CD4-positive, alpha-beta T cell treated with Interleukin-17A for 4 hours (primary cell): Measurements from ENCODE around the gene KLF11.
"Not testable (repeated sequence)": the region's sequence is repeated elsewhere in the genome, so short reads cannot be mapped to it uniquely, and the experiment has no call there.

Source experiments
- DNase-seq: peaks from one replicate; pipeline ENCODE4 v3.0.0-alpha.2; 2020; ENCODE audit warnings: mixed read lengths

KLF11 gene

DNA sequence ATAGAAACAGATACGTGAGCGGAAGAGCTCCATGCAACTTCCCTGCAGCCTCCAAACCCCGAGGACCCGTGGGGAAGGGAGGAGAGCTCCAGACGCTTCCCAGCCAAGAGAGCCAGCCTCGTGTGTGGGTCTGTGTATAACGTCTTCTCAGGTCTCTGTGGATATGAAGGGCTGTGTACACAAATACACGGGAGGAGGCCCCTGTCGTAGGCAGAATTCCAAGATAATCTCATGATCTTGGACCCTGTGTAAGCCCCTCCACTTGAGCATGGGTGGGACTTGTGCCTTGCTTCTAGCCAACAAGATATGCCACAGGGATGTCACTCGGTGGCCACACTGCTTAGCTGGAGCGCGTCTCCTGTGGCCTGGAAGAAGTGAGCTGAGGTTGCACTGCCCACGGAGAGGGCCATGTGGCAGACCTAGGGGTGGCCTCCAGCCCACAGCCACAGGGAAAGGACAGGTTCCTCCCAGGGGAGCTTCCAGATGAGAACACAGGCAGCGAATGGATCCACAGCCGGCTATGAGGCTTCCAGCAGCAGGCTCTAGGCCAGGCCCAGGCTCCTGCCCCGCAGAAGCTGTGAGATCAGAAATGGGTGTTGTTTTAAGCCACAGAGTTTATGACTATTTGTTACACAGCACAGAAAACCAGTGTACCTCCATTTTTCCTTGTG, 15.6 kb upstream of the KLF11 start:
- no peak for DNase-seq

DNA sequence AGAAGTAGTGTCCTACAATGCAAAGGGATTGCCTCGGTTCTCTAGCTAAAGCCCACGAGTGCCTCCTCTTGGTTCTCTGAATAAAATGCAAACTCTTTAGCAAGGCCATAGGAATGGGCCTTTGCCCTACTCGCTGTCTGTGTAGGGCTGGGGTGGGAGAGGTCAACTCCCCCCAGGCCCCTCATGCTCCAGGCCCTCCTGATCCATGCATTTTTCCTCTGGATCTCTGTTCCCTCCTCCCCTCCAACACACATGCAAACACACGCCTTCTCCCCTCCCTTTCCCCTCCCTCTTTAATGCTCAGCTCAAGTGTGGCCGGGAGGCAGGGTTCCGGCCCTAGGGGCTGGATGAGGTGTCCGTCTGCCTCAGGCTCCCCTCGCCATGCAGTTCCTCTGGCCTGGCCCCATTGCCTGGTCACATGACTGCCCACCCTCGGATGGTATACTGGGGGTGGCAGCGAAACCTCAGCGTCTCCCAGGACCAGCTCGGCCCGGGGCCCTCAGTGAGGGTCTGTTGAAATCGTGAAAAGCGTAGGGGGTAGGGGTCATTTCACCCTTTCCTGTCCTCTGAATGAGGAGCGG, 14.9 kb upstream of the KLF11 start:
- no peak for DNase-seq

DNA sequence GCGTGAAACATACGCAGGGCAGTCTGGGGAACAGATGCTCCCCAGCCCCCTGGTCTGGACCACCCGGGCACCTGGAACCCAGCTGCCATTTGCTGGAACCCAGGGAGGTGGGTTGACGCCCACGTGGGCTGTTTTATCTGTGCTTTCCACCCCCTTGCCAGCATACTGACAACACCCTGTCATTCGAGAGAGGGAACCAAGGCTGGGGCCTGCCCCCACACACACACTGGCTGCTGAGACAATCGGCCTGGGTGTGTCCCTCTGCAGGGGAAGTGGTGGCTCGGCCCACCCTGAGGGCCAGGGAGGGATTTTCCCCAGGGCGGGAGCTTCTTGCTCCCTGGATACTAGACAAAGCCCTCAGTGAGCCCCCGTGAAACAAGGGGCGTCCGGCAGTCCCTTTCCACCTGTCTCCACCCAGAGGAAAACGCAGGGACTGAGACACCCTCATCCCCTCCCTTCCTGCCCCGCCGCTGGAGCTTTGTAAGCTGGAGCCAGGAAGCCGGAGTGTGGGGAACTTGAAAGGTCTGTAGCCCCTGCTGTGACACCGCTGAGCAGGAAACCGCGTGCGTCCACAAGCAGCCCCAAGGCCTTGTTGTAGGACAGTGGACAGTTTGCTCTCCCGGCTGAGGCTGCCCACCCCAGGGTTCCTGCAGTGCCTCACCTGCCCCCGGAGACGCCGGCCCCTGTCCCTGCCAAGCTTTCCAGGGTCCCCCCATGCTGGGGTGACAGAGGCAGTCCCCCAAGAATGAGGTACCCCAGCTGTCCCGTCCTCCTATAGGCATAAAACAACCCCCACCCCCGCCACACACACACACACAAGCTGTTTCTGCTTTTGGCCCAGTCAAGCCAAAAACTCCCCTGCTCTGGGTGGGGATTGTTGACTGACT, 14.1 kb upstream of the KLF11 start:
- DNase-seq = peak; percentile 40

DNA sequence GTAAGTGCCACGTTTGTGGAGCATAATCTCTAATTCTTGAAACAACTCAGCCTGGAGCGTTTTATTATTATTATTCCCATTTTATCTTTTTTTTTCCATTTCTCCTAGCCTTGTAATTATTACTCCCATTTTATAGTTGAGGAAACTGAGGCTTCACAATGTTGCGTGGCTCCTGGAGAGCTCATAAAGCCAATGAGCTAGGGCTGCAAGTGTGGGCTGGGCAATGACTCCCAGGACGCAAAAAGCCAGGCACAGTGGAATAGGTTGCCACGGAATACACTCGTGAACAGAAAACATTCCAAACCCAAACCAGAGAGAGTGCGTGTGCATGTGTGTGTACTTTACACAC, 13.5 kb upstream of the KLF11 start:
- DNase-seq = no peak

DNA sequence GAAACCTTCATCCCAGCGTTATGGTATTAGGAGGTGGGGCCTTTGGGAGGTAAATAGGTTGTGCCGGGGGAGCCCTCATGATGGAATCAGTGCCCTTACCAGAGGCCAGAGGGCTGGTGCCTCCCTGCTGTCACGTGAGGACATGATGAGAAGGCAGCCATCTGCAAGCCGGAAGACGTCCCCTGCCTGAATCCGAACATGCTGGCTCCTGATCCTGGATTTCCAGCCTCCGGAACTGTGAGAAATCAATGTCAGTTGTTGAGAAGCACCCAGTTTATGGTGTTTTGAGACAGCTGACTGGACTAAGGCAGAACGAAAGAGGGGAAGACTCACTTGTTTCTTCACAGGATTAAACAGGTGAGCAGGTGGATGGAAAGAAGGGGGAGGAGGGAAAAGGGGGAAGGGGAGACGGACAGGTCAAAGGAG, 13.0 kb upstream of the KLF11 start:
- no peak for DNase-seq

DNA sequence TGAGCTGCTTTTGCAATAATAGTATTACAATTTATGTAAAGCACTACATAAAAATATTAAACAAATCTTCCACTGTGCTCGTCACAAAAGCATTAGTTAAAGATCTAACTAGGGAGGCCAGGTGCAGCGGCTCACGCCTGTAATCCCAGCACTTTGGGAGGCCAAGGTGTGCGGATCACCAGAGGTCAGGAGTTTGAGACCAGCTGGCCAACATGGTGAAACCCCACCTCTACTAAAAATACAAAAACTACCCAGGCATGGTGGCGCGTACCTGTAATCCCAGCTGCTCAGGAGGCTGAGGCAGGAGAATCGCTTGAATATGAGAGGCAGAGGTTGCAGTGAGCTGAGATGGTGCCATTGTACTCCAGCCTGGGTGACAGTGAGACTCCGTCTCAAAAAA, 12.6 kb upstream of the KLF11 start:
- DNase-seq = not testable (repeated sequence)

DNA sequence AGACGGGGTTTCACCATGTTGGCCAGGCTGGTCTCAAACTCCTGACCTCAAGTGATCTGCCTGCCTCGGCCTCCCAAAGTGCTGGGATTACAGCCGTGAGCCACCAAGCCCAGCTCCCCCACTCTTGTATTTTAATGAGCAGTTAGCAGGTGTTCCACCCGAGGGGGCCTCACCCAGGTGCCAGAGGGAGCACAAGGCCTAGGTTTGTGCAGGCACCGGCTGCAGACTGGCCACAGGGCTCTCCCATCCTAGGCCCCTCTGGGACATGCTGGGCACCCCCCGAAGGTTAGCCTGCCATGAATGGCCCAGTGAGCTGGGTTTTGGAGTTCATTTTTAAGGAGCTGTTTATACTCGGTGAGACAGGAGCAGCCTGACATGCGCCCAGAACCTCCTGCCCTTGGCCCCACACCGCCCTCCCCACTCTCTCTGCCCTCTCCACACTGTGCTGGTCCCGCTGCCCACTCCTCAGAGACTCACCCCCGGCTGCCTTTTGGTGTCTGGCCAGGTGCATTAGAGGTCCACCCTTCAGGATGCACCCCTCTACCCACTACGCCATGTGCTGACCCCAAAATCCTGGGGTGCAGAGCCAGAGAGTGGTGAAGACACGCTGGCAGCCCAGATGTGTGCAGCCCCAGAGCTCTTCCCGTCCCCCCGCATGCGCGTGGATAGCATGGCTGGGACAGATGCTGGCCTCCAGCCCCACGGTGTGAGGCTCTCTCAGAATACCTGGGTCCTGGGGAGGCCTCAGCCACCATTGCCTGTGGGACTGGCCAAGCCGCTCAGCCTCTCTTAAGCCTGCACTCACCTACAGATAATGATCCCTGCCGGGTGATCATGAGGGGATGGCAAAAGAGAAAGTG, 11.2 kb upstream of the KLF11 start:
- no peak for DNase-seq

DNA sequence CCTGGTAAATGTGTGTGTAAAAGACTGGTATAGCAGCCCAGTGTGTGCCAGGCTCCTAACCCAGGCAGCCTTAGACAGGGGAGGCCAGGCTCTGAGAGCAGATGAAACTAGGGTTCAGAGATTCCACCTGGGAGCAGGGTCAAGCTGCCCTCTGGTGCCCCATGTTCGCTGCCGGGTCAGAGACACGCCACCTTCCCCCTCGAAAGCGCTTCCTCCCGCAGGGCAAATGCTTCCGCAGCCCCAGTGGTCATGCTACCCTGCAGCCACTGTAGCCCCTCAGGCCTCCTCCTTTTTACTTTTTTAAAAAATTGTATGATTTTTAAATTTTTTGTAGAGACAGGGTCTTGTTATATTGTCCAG, 10.6 kb upstream of the KLF11 start:
- no peak for DNase-seq

DNA sequence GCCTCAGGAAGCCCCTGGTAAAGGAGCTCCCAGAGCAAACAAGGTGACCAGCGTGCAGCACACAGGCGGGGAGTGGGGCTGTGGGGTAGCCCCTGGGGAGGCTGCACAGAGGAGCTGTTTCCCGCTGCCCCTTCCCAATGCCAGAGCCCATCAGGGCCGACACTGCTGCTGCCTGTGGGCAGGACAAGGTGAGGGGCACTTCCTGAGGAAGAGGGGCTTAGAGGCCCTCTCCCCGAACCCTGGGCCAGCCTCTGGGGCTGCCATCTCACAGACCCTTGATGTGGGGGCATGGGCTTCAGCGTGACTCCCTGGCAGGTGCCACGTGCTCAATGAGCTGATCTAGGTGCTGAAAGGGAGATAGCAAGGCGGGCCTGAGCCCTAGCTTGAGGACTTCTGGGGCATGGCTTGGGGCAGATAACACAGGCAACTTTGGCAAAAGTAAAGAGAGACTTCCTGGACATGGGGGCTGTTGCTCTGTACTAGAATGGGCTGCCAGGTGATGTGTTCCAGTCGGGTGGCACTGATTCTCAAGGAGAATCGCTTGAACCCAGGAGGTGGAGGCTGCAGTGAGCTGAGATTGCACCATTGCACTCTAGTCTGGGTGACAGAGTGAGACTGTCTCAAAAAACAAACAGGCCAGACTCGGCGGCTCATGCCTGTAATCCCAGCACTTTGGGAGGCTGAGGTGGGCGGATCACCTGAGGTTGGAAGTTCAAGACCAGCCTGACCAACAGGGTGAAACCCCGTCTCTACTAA, 9.9 kb upstream of the KLF11 start:
- no peak for DNase-seq

DNA sequence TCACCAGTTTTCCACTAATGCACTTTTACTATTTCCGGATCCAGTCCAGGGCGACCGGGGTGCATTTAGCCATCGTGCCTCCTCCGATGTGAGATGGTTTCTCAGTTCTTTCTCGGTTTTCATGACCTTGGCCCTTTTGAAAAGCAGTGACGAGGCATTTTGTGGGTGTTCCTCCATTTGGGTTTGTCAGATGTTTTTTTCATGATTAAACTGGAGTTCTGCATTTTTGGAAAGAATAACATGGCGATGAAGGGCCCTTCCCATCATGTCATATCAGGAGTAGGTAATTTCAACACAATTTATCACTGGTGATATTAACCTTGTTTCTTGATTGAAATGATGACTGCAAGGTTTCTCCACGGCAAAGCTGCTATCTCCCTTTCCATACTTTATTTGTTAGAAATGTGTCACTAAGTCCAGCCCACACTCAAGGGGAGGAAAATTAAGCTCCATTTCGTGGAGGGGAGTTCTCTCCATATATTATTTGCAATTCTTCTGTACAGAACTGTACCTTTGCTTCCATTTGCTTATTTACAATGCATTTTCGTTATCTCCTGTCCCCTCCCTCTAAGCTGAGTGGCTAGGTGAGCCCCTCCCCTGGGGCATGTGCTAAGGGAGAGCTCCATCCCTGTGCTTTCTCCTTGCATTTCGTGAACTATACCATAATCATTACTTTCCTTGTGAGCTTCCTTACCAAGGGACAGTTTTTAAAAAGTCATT, 8.9 kb upstream of the KLF11 start:
- DNase-seq = no peak

DNA sequence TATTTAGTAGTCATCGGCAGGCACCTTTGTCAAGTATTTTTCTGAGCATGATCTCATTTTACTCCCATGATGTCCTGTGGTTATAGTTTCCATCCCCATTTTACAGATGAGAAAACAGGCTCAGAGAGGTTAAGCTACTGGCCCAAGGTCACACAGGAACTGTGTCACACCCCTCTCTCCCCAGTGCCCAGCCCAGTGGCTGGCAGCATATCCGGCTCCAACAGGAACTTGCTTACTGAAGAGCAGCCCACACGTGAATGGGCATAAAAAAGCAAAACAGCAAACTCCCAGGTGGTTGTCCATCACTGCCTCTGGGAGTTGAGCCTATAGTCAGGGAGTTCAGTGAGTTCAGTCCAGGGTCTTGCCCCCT, 8.3 kb upstream of the KLF11 start:
- no peak for DNase-seq

DNA sequence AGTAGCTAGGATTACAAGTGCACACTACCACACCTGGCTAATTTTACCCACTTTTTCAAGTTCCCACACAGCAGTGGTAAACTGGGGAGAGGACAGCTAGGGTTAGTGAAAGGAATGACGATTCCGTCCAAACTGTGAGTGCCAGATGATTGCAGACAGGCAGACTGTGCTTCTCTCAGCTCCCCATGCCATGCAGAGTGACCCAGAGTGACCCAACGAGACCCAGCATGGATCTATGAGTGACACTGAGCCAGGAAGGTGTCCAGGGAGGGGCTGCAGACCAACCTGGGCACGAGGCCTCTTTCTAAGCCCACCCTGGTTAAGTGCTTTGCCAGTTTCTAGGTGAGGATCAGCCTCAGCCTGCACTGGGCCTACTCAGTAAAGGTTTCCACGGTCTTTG, 7.7 kb upstream of the KLF11 start:
- DNase-seq = no peak

DNA sequence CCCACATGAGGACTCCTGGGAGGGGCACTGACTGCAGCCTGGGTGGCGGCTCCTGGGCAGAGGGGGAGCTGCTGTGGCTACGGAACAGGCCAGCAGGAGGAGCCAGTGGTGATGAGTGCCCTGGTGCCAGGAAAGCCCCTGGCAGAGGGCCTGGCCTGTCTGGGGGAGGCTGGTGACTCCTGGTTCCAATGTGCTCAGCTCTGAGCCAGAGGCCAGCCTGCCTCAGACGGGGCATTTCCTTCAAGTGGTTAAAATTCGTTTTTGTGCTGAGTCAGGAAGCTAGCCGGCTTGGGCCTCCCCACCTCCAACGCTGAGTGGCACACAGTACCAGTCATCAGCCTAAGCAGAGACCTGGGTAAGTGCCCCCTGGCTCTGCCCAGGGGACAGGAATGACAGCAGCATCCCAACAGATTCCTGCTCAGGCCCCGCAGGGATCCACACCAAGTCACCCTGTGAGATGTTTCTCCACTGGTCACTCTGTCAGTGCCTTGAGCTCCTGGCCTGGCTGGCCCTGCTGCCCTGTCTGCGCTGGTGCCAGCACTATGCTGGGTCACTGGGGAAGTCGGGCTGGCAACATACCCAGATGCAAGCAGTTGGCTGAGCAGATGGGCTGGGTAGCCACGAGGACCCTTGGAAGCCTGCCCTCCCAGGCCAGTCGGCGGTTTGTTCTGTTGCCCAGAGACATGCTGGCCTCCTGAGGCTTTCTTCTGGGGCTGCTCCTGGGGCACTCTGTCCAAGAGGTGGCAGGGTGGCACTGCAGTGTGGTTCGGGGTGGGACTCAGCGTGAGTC, 7.1 kb upstream of the KLF11 start:
- DNase-seq = peak; percentile 53

DNA sequence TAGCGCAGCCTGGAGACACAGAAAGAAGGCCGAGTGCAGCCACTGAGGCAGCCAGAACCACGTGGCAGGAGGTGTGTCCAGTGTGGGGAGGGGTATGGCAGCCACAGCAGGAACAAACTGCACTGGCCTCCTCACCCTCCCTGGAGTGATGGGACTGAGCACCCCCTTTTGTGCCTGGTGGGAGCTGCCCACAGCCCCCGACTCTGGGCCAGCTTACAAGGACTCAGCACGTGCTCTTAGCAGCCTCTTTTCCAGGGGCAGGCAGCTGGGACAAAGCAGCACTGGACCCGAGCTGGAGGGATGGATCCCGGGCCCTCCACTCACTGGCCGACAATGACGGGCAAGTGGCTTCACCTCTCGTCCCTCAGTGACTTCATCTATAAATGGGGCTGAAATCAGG, 5.2 kb upstream of the KLF11 start:
- no peak for DNase-seq

DNA sequence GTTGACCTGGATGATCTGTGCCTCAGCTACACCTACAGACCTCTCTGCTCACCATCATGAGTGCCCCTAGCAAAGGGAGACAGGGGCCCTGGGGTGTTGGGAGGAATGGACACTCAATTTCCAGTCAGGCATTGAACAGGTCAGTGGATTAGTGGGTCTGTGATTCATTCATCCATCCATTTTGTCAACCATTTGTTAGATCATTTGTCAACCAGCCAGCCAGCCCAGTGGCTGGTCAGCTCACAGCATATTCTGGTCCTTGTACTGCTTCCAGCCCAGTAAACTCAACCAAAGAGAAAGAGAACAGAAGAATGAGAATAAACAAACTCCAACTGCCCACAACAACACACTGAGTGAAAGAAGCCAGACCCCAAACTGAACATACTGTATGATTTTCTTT, 4.6 kb upstream of the KLF11 start:
- no peak for DNase-seq

DNA sequence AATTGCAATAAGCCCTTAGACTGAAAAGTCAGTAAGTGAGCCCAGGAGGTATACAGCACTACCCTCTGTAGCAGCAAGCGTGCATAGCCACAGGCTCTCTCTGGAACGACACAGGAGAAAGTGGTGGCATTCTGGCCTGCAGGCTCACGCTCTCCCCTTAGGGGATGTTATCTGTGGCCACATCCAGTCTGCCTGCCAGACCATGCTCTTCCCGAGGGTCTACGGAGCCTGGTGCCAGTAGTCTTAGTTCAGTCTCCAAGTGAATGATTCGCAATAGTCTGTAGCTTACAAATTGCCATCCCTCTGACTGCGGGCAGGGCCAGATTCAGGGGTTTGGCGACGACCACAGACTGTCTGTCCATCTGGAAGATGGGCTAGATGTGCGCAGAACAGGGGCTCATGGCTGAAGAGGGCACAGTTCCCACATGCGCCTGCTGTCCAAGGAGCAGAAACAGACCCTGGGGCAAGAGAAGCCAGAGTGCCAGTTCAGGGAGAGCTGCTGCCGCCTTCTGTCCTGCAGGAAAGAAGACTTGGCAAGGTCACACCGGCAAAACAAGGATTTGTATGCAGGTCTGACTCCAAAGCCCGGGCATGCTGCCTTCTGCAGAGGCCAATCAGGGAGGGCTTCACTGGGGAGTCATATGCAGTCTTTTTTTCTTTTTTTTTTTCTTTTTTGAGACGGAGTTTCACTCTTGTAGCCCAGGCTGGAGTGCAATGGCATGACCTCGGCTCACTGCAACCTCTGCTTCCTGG, 3.5 kb upstream of the KLF11 start:
- DNase-seq = no peak

DNA sequence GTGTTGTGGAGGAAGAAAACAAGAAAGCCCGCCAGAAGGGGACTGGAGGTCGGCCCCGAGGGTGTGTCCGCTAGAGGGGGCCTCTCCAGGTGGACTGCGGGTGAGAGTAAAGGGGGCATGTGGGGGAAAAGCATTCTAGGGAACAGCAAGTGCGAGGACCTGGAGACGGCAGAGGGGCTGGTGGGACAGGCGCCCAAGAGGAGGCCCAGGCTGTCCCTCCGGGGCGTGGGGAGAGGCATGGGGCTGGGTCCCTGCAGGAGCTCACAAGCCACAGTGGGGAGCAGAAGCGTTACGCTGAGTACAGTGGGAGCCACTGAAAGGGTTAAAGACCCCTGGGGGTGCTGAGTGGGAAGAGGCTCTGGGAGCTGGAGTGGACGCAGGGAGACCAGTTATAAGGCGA, 1.6 kb upstream of the KLF11 start:
- no peak for DNase-seq

DNA sequence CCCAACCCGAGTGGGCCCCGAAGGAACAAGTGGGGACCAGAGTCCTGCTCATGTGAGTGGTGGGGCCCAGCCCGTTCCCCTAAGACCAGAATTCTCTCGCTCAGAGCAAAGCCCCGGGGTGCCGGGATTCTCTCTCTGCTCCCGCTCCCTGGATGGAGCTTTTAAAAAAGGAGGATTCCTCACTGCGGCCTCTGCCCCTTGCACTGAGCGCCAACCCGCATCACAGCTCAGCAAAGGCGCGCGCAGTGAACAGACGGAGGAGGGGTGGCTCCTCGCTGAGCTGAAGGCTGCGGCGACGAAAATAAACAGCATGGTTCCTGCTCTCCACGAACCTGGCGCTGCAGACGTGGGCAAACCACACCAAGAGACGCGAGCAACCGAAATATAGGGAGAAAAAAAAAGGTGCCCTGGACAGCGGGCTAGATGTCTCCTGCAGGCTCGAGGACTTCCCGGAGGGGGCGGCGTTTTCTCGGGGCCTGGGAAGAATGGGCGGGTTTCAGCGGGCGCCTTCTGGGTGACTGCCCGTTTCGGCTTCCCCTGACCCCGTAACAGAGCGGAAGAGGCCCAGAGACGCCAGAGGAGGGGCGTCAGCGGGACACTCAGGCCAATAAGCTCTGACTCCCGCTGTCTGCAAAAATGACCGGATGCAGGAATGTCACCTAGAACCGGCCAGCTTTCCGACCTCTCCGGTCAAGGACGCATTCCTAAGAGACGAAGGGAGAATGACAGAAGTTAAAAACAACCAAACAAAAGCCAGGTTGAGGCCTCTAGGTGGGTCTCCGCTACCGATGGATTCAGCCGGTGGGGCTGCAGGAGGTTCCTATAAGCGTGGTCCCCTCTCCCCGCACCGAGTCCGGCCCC, 819 bp upstream of the KLF11 start:
- peak; percentile 47 for DNase-seq

DNA sequence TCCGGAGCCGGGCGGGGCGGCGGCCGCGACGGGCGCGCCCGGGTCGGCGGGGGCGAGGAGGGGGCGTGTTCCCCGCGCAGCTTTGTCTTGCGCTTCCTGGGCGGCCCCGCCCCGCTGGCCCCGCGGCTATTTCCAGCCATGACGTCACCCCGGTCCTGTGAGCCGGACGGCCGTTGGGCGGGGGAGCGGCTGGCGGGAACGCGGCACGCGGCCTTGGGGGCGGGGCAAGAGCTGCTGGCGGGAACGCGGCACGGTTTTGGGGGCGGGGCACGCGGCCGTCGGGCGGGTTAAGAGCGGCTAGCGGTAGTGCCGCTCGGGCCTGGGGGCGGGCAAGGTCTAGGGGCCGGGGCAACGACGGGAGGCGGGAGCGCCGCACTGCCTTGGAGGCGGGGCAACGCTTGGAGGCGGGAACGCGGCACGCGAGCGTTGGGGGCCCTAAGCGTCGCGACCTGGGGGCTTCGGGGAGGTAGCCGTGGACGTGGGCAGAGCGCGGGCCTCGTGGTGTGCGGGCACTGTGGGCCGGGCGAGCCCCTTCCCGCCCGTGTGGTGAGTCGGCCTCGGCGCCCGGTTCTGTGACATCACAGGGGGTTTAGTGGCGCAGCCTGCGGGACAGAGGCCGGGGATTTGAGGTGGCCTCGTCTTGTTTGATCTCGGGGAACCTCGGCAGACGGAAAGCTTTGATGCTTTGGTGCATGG, 704 bp downstream of the KLF11 start:
- peak; percentile 91 for DNase-seq
